Vagina (tissue), 2 donors: ENCODE data around the gene ENOX1.

ENCODE experiments used
- CTCF ChIP-seq, 3 experiments: fragments of 450-650 bp in 2 of 3; fragments of 200-600 bp in 1 of 3; sonication (generic) in 1 of 3; IDR thresholded peaks; one replicate each; pipeline ENCODE4 v1.5.1; 2017 to 2019; ENCODE audit warnings: antibody characterized with exemption in 3 of 3, mild to moderate bottlenecking in 2 of 3, moderate library complexity in 2 of 3
- POLR2A ChIP-seq, 2 donors: fragments of 450-650 bp; IDR thresholded peaks; one replicate each; pipeline ENCODE4 v1.6.1; 2017; ENCODE audit warnings: antibody characterized with exemption in 2 of 2, mild to moderate bottlenecking in 2 of 2, moderate library complexity in 2 of 2
- POLR2AphosphoS5 ChIP-seq, 2 donors: sonication (generic); formaldehyde crosslinking; IDR thresholded peaks; one replicate each; pipeline ENCODE4 v1.9.0; 2017; ENCODE audit warnings: antibody characterized with exemption in 2 of 2, mild to moderate bottlenecking in 2 of 2, low read depth in 1 of 2; ENCODE audit not compliant: insufficient read depth in 1 of 2

GRCh38 chr13:43265028-43265427 lies 521.7 kb downstream of the ENOX1 start:
- no peak for TF ChIP-seq POLR2AphosphoS5 (IDR thresholded peaks at IDR 0.05; ENCODE audit: insufficient read depth in 1 of 2, low read depth in 1 of 2)
- TF ChIP-seq CTCF (IDR thresholded peaks at IDR 0.05) = no peak
- TF ChIP-seq POLR2A (IDR thresholded peaks at IDR 0.05) = no peak
